HCT116 (cell line): Measurements from ENCODE around the gene GPI.
"Not testable (repeated sequence)": the region's sequence is repeated elsewhere in the genome, so short reads cannot be mapped to it uniquely, and the experiment has no call there.

ENCODE experiments used
- CTCF ChIP-seq, 3 experiments: fragments of 200-600 bp in 1 of 3; sonication (generic) in 1 of 3; IDR thresholded peaks in 2 of 3; conservative IDR thresholded peaks in 1 of 3; 2 replicates each; pipeline ENCODE4 v1.5.1; 2012 to 2017; ENCODE audit warnings: low read depth in 2 of 3, low read length in 2 of 3, antibody characterized with exemption in 1 of 3, borderline replicate concordance in 1 of 3, control low read depth in 1 of 3, mild to moderate bottlenecking in 1 of 3, mixed read lengths in 1 of 3, mixed run types in 1 of 3, moderate library complexity in 1 of 3; ENCODE audit not compliant: insufficient read depth in 1 of 3
- JUND ChIP-seq: IDR thresholded peaks from 2 replicates; pipeline ENCODE4 v1.6.1; 2012
- YY1 ChIP-seq: IDR thresholded peaks from 2 replicates; pipeline ENCODE4 v1.6.1; 2011; ENCODE audit warnings: low read length, low read depth, moderate library complexity, mild to moderate bottlenecking; ENCODE audit not compliant: insufficient replicate concordance; ENCODE audit errors: extremely low read depth

- TF ChIP-seq CTCF (IDR thresholded peaks at IDR 0.05 in 2 of 3, conservative IDR thresholded peaks at IDR 0.05 in 1 of 3; ENCODE audit: borderline replicate concordance in 1 of 3, insufficient read depth in 1 of 3, low read depth in 2 of 3, low read length in 2 of 3); JUND; YY1: not testable (repeated sequence)
Observed at GRCh38 chr19:34330596-34330995, 34.4 kb upstream of the GPI start.
